WTC11 (cell line): ENCODE data around the gene NATD1.

Experiments
- AFF4 ChIP-seq: sonication (generic); formaldehyde crosslinking; IDR thresholded peaks from 2 replicates; pipeline ENCODE4 v1.8.1; 2023; ENCODE audit warnings: mild to moderate bottlenecking, missing genetic modification reagents, borderline replicate concordance
- ATF6 ChIP-seq: sonication (generic); formaldehyde crosslinking; IDR thresholded peaks from 2 replicates; pipeline ENCODE4 v1.8.1; 2023; ENCODE audit warnings: mild to moderate bottlenecking, missing genetic modification reagents
- CBFB ChIP-seq: sonication (generic); formaldehyde crosslinking; IDR thresholded peaks from 2 replicates; pipeline ENCODE4 v1.8.1; 2022; ENCODE audit warnings: mild to moderate bottlenecking, low read depth, missing genetic modification reagents
- CTCF ChIP-seq: fragments of 200-600 bp; IDR thresholded peaks from 2 replicates; pipeline ENCODE4 v1.8.0; 2022; ENCODE audit warnings: antibody characterized with exemption
- E2F5 ChIP-seq: sonication (generic); formaldehyde crosslinking; IDR thresholded peaks from 2 replicates; pipeline ENCODE4 v1.8.1; 2022; ENCODE audit warnings: mild to moderate bottlenecking, moderate library complexity, missing genetic modification reagents
- ETV6 ChIP-seq: sonication (generic); formaldehyde crosslinking; IDR thresholded peaks from 2 replicates; pipeline ENCODE4 v1.8.1; 2022; ENCODE audit warnings: mild to moderate bottlenecking, missing genetic modification reagents
- FOXP1 ChIP-seq: sonication (generic); formaldehyde crosslinking; IDR thresholded peaks from 2 replicates; pipeline ENCODE4 v1.8.0; 2022; ENCODE audit warnings: missing genetic modification reagents, mild to moderate bottlenecking, moderate library complexity, borderline replicate concordance
- GABPB1 ChIP-seq: sonication (generic); formaldehyde crosslinking; IDR thresholded peaks from 2 replicates; pipeline ENCODE4 v1.8.1; 2023; ENCODE audit warnings: mild to moderate bottlenecking, missing genetic modification reagents
- IRF2 ChIP-seq: sonication (generic); formaldehyde crosslinking; IDR thresholded peaks from 2 replicates; pipeline ENCODE4 v1.8.0; 2022; ENCODE audit warnings: low read depth, missing genetic modification reagents, borderline replicate concordance
- JUN ChIP-seq: sonication (generic); formaldehyde crosslinking; IDR thresholded peaks from 2 replicates; pipeline ENCODE4 v1.8.0; 2023; ENCODE audit warnings: mild to moderate bottlenecking, missing genetic modification reagents
- TEAD4 ChIP-seq: sonication (generic); formaldehyde crosslinking; IDR thresholded peaks from 2 replicates; pipeline ENCODE4 v1.8.0; 2022; ENCODE audit warnings: mild to moderate bottlenecking, missing genetic modification reagents
- ZNF416 ChIP-seq: fragments of 250-450 bp; sonication (Bioruptor Pico); IDR thresholded peaks from 2 replicates; pipeline ENCODE4 v1.9.0; 2021; ENCODE audit warnings: mild to moderate bottlenecking, inconsistent platforms
- ZNF512 ChIP-seq: sonication (generic); formaldehyde crosslinking; IDR thresholded peaks from 2 replicates; pipeline ENCODE4 v1.8.1; 2022; ENCODE audit warnings: missing genetic modification reagents, borderline replicate concordance

- TF ChIP-seq ETV6 (CRISPR knock-in tag) (no peak), CTCF (no peak), ZNF512 (no peak), ATF6 (CRISPR knock-in tag) (no peak), TEAD4 (CRISPR knock-in tag) (no peak), CBFB (CRISPR knock-in tag) (no peak), IRF2 (no peak), FOXP1 (CRISPR knock-in tag) (no peak), JUN (CRISPR knock-in tag) (no peak), ZNF416 (no peak), AFF4 (CRISPR knock-in tag) (no peak), E2F5 (CRISPR knock-in tag) (no peak), GABPB1 (CRISPR knock-in tag) (no peak)
These were observed 63.8 kb downstream of the NATD1 start for GRCh38 chr17:21189361-21189760.
